ENCODE data around the gene IGSF21.

The IGSF21 gene

GRCh38 chr1:18239671-18240070 lies 132.1 kb downstream of the IGSF21 start:
- Histone ChIP-seq H3K27me3 (ENCODE audit: control insufficient read depth, insufficient read depth, low read length) (no peaks in the 10 kb centered on the region), H3K9me3 (ENCODE audit: control insufficient read depth, low read depth, low read length) (no peaks in the 10 kb centered on the region), H3K4me3 (ENCODE audit: low read length) (no peak overlapping the region), H3K36me3 (ENCODE audit: control insufficient read depth, low read depth, low read length) (no peaks in the 10 kb centered on the region), H3K27ac (ENCODE audit: low read length) (no peak overlapping the region), H3K4me1 (ENCODE audit: control insufficient read depth, low read depth, low read length) (peaks cover 10% of the 10 kb centered on the region), H3K9ac (ENCODE audit: low read length) (no peak overlapping the region)

GRCh38 chr1:18240906-18241305 lies 133.3 kb downstream of the IGSF21 start:
- H3K9me3 ChIP-seq (ENCODE audit: control insufficient read depth, low read depth, low read length), result no peaks in the 10 kb centered on the region
- H3K27ac ChIP-seq (ENCODE audit: low read length), result no peak overlapping the region
- H3K4me3 ChIP-seq (ENCODE audit: low read length), result no peak overlapping the region
- no peaks in the 10 kb centered on the region for H3K36me3 ChIP-seq (ENCODE audit: control insufficient read depth, low read depth, low read length)
- H3K4me1 ChIP-seq (ENCODE audit: control insufficient read depth, low read depth, low read length), result peaks cover 10% of the 10 kb centered on the region
- no peaks in the 10 kb centered on the region for H3K27me3 ChIP-seq (ENCODE audit: control insufficient read depth, insufficient read depth, low read length)
- H3K9ac ChIP-seq (ENCODE audit: low read length), result no peak overlapping the region

DNA sequence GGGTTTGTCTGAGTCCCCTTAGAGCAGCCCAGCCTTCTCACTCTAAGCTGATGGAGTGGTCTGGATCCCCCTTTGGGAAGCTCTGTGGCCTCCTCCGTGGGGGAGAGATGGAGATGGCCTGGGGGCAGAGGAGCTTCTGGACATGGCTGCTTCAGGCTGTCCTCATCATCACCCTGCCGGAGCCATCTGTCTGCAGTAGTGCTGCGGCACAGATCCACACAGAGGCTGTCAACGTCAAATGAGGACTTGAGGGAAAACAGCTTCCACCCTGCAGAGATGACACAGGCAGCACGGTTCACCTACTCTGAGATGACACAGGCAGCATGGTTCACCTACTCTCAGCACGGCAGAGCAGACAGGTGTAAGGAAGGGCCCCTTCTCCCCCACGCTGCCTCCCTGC lies 134.3 kb downstream of the IGSF21 start:
- Histone ChIP-seq H3K9ac (ENCODE audit: low read length) (no peak overlapping the region), H3K4me1 (ENCODE audit: control insufficient read depth, low read depth, low read length) (peaks cover 10% of the 10 kb centered on the region), H3K27ac (ENCODE audit: low read length) (no peak overlapping the region), H3K36me3 (ENCODE audit: control insufficient read depth, low read depth, low read length) (no peaks in the 10 kb centered on the region), H3K27me3 (ENCODE audit: control insufficient read depth, insufficient read depth, low read length) (no peaks in the 10 kb centered on the region), H3K9me3 (ENCODE audit: control insufficient read depth, low read depth, low read length) (no peaks in the 10 kb centered on the region), H3K4me3 (ENCODE audit: low read length) (no peak overlapping the region)

GRCh38 chr1:18243503-18244175 lies 136.0 kb downstream of the IGSF21 start:
- Histone ChIP-seq H3K27ac (ENCODE audit: low read length) (no peak overlapping the region), H3K9me3 (ENCODE audit: control insufficient read depth, low read depth, low read length) (no peaks in the 10 kb centered on the region), H3K27me3 (ENCODE audit: control insufficient read depth, insufficient read depth, low read length) (no peaks in the 10 kb centered on the region), H3K4me1 (ENCODE audit: control insufficient read depth, low read depth, low read length) (peaks cover 9% of the 10 kb centered on the region), H3K9ac (ENCODE audit: low read length) (no peak overlapping the region), H3K4me3 (ENCODE audit: low read length) (no peak overlapping the region), H3K36me3 (ENCODE audit: control insufficient read depth, low read depth, low read length) (no peaks in the 10 kb centered on the region)

DNA sequence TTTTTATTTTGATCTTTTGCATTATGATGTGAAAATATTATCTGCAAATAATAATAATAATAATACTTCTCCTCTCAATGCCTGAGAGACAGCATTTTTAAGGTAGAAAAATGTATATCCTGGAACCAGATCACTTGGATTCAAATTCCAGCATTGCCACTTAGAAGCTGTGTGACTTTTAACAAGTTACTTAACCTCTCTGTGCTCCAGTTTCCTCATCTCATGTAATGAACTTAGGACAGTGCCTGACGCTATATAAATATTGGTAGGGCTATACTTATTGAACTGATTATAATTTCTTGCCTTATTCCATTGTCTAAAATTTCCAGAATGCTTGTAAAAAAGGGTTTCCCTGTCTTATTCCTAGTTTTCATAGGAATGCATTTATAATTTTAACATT lies 137.2 kb downstream of the IGSF21 start:
- Histone ChIP-seq H3K36me3 (ENCODE audit: control insufficient read depth, low read depth, low read length) (no peaks in the 10 kb centered on the region), H3K4me1 (ENCODE audit: control insufficient read depth, low read depth, low read length) (no peaks in the 10 kb centered on the region), H3K27ac (ENCODE audit: low read length) (no peak overlapping the region), H3K9ac (ENCODE audit: low read length) (no peak overlapping the region), H3K9me3 (ENCODE audit: control insufficient read depth, low read depth, low read length) (no peaks in the 10 kb centered on the region), H3K27me3 (ENCODE audit: control insufficient read depth, insufficient read depth, low read length) (no peaks in the 10 kb centered on the region), H3K4me3 (ENCODE audit: low read length) (no peak overlapping the region)

- H3K27me3 ChIP-seq (ENCODE audit: control insufficient read depth, insufficient read depth, low read length), result no peaks in the 10 kb centered on the region
- H3K4me3 ChIP-seq (ENCODE audit: low read length), result no peak overlapping the region
- no peaks in the 10 kb centered on the region for H3K9me3 ChIP-seq (ENCODE audit: control insufficient read depth, low read depth, low read length)
Measured at GRCh38 chr1:18245647-18246046, 138.0 kb downstream of the IGSF21 start.

GRCh38 chr1:18246543-18246942 lies 138.9 kb downstream of the IGSF21 start:
- Histone ChIP-seq H3K9ac (ENCODE audit: low read length) (no peak overlapping the region), H3K27ac (ENCODE audit: low read length) (no peak overlapping the region), H3K27me3 (ENCODE audit: control insufficient read depth, insufficient read depth, low read length) (no peaks in the 10 kb centered on the region), H3K4me1 (ENCODE audit: control insufficient read depth, low read depth, low read length) (no peaks in the 10 kb centered on the region), H3K4me3 (ENCODE audit: low read length) (no peak overlapping the region), H3K36me3 (ENCODE audit: control insufficient read depth, low read depth, low read length) (no peaks in the 10 kb centered on the region), H3K9me3 (ENCODE audit: control insufficient read depth, low read depth, low read length) (no peaks in the 10 kb centered on the region)

More at GRCh38 chr1:18245647-18246046, 138.0 kb downstream of the IGSF21 start:
- Histone ChIP-seq H3K27ac (ENCODE audit: low read length) (no peak overlapping the region), H3K9ac (ENCODE audit: low read length) (no peak overlapping the region), H3K4me1 (ENCODE audit: control insufficient read depth, low read depth, low read length) (no peaks in the 10 kb centered on the region), H3K36me3 (ENCODE audit: control insufficient read depth, low read depth, low read length) (no peaks in the 10 kb centered on the region)

DNA sequence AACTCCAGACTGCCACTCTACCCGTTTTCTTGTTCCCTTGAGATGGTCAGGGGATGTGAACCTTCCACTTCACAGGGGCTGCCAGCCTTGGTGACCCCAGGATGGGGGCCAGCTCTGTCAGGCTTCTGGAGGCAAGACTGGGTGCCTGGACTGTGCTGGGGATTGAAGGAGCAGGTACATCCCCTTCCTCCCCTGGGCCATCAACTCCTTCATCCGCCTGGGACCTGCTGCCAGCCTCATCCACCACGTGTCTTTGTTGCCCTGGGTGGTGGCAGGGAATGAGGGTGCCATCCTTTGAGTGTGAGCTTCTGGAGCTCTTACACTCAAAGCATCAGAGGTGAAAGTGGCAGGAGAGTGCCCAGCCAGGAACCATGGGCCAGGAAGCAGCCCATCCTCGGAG lies 139.6 kb downstream of the IGSF21 start:
- no peaks in the 10 kb centered on the region for H3K36me3 ChIP-seq (ENCODE audit: control insufficient read depth, low read depth, low read length)
- no peaks in the 10 kb centered on the region for H3K27me3 ChIP-seq (ENCODE audit: control insufficient read depth, insufficient read depth, low read length)
- H3K9me3 ChIP-seq (ENCODE audit: control insufficient read depth, low read depth, low read length), result no peaks in the 10 kb centered on the region
- H3K4me1 ChIP-seq (ENCODE audit: control insufficient read depth, low read depth, low read length), result no peaks in the 10 kb centered on the region
- H3K9ac ChIP-seq (ENCODE audit: low read length), result no peak overlapping the region
- no peak overlapping the region for H3K27ac ChIP-seq (ENCODE audit: low read length)
- H3K4me3 ChIP-seq (ENCODE audit: low read length), result no peak overlapping the region

DNA sequence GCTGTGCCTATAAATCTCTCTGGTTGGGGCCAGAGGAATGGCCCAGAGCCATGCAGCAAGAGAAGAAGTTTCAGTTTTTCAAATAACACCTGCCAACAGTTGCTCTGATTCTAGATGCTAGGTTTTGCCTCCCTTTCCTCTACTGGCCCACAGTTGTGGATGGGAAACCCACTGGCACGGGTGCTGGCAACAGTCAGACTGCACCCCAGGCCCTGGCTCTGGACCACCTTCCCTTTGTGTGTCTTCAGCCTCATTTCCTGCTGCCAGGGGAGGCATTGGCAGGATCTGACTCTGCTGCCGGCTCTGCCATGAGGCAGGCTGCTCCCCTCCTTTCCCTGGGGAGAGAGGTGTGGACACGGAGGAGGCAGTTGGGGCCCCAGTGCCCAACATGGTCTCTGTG lies 142.0 kb downstream of the IGSF21 start:
- Histone ChIP-seq H3K27me3 (ENCODE audit: control insufficient read depth, insufficient read depth, low read length) (no peaks in the 10 kb centered on the region), H3K4me3 (ENCODE audit: low read length) (no peak overlapping the region), H3K4me1 (ENCODE audit: control insufficient read depth, low read depth, low read length) (no peaks in the 10 kb centered on the region), H3K9me3 (ENCODE audit: control insufficient read depth, low read depth, low read length) (no peaks in the 10 kb centered on the region), H3K36me3 (ENCODE audit: control insufficient read depth, low read depth, low read length) (no peaks in the 10 kb centered on the region), H3K9ac (ENCODE audit: low read length) (no peak overlapping the region), H3K27ac (ENCODE audit: low read length) (no peak overlapping the region)

GRCh38 chr1:18253093-18253492 lies 145.5 kb downstream of the IGSF21 start:
- Histone ChIP-seq H3K4me1 (ENCODE audit: control insufficient read depth, low read depth, low read length) (peaks cover 3% of the 10 kb centered on the region), H3K9me3 (ENCODE audit: control insufficient read depth, low read depth, low read length) (no peaks in the 10 kb centered on the region), H3K4me3 (ENCODE audit: low read length) (no peak overlapping the region), H3K9ac (ENCODE audit: low read length) (no peak overlapping the region), H3K27me3 (ENCODE audit: control insufficient read depth, insufficient read depth, low read length) (no peaks in the 10 kb centered on the region), H3K27ac (ENCODE audit: low read length) (no peak overlapping the region), H3K36me3 (ENCODE audit: control insufficient read depth, low read depth, low read length) (no peaks in the 10 kb centered on the region)

DNA sequence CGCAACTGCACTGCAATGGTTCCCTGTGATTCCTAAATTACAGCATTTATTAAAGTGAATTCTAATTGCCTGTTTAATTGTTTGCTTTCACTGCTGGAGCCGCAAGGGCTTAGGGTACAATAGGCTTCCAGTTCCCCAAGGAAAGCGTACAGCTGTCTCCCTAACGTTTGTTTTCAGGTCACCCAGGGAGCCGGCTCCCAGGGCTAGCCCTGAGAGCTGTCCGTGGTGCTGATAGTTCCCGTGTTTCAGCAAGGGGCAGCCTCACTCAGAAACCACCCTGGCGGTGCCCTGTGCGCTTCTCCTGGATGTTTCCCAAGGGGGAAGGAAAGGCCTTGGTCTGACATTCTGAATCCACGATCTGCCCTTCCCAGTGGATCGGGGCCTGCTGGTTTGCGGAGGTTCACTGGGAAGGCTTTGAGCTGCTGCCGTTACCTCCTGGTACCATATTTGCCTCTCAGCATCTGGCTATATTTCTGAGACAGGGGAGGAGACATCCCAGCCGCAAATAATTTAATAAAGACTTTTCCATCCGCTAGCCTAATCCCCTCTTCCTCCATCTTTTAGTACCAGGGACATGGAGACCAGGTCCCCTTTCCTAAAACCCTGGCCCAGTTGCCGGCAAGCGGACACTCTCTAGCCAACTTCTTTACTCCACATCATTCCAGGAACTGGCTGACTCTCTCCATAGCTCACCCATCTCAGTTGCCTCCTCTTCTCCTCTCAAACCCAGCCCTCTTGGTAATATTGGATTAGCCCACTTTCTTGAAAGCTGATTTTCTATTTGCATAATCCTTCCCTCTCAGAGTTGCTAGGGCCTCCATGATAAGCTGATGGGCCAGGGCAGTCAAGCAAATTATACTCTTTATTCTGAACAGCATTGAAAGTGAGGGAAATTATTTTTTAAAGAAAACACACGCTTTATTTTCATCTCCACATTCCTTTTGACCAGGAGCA lies 149.0 kb downstream of the IGSF21 start:
- peaks cover 5% of the 10 kb centered on the region for H3K4me1 ChIP-seq (ENCODE audit: control insufficient read depth, low read depth, low read length)
- no peaks in the 10 kb centered on the region for H3K9me3 ChIP-seq (ENCODE audit: control insufficient read depth, low read depth, low read length)
- no peak overlapping the region for H3K27ac ChIP-seq (ENCODE audit: low read length)
- no peak overlapping the region for H3K9ac ChIP-seq (ENCODE audit: low read length)
- H3K36me3 ChIP-seq (ENCODE audit: control insufficient read depth, low read depth, low read length), result no peaks in the 10 kb centered on the region
- H3K27me3 ChIP-seq (ENCODE audit: control insufficient read depth, insufficient read depth, low read length), result no peaks in the 10 kb centered on the region
- H3K4me3 ChIP-seq (ENCODE audit: low read length), result no peak overlapping the region

Measured in iPS-18a (cell line).